HepG2 (cell line): ENCODE measurements around the gene SLC16A14. TPM values are rescaled to one million over a fixed set of nuclear protein-coding genes. Genes with fewer than 3 reads are reported as not detected.

Experiments
- ARID3A ChIP-seq: IDR thresholded peaks from 2 replicates; pipeline ENCODE4 v1.6.1; 2012; ENCODE audit warnings: low read depth, low read length, improper control_type of control experiment
- BCL6 ChIP-seq: IDR thresholded peaks from 2 replicates; pipeline ENCODE4 v1.6.1; 2016; ENCODE audit warnings: missing genetic modification reagents, missing compliant biosample characterization
- CBX2 ChIP-seq, 2 experiments: fragments of 200-600 bp in 1 of 2; sonication (generic); formaldehyde crosslinking in 1 of 2; IDR thresholded peaks; 2 replicates each; pipeline versions ENCODE4 v1.7.0 to v1.8.1; 2018 to 2022; ENCODE audit warnings: low read depth in 2 of 2, low read length in 1 of 2, mild to moderate bottlenecking in 1 of 2, missing genetic modification reagents in 1 of 2
- KIAA2018 ChIP-seq: sonication (generic); formaldehyde crosslinking; IDR thresholded peaks from 2 replicates; pipeline ENCODE4 v1.5.0; 2020; ENCODE audit warnings: mild to moderate bottlenecking, missing genetic modification reagents, borderline replicate concordance
- KLF16 ChIP-seq, 2 experiments: sonication (generic) in 1 of 2; formaldehyde crosslinking in 1 of 2; IDR thresholded peaks; 2 replicates each; pipeline versions ENCODE4 v1.6.1 to v1.8.0; 2016 to 2023; ENCODE audit warnings: missing genetic modification reagents in 2 of 2, missing compliant biosample characterization in 1 of 2
- NBN ChIP-seq: fragments of 450-650 bp; conservative IDR thresholded peaks from 2 replicates; pipeline ENCODE4 v1.6.1; 2017
- NFAT5 ChIP-seq: sonication (generic); formaldehyde crosslinking; IDR thresholded peaks from 2 replicates; pipeline ENCODE4 v1.4.0; 2020; ENCODE audit warnings: missing genetic modification reagents
- SIN3B ChIP-seq: fragments of 150-350 bp; IDR thresholded peaks from 2 replicates; pipeline ENCODE4 v1.6.1; 2014; ENCODE audit warnings: low read length
- SMAD3 ChIP-seq: sonication (generic); formaldehyde crosslinking; IDR thresholded peaks from 2 replicates; pipeline ENCODE4 v1.4.0; 2020; ENCODE audit warnings: missing genetic modification reagents
- U2AF2 ChIP-seq: fragments of 200-400 bp; formaldehyde crosslinking; IDR thresholded peaks from 2 replicates; pipeline ENCODE4 v1.6.1; 2017; ENCODE audit warnings: low read depth, mild to moderate bottlenecking, low read length
- ZBTB33 ChIP-seq: sonication (generic); formaldehyde crosslinking; IDR thresholded peaks from 2 replicates; pipeline ENCODE4 v1.4.0; 2020; ENCODE audit warnings: missing genetic modification reagents
- ZFP36L1 ChIP-seq: sonication (generic); formaldehyde crosslinking; IDR thresholded peaks from 2 replicates; pipeline ENCODE4 v1.8.0; 2022; ENCODE audit warnings: mild to moderate bottlenecking, missing genetic modification reagents, moderate library complexity
- ZSCAN30 ChIP-seq: sonication (generic); formaldehyde crosslinking; IDR thresholded peaks from 2 replicates; pipeline ENCODE4 v1.5.0; 2020; ENCODE audit warnings: mild to moderate bottlenecking, missing genetic modification reagents
- polyA plus RNA-seq, 8 experiments: library from polyadenylated mRNA; depleted of rRNA in 3 of 8; stranded (reverse) in 7 of 8; unstranded in 1 of 8; fragments of >200 nt; fragmentation: Illumina TruSeq in 4 of 8; extraction: Trizol in 4 of 8; gene quantifications; 2 replicates each; pipeline versions ENCODE4 v1.2.1 to v1.2.3, GENCODE V29; 2011 to 2016; ENCODE audit warnings: low read depth in 4 of 8, missing spikeins in 1 of 8, mixed read lengths in 1 of 8; ENCODE audit not compliant: insufficient read depth in 1 of 8
- total RNA-seq, 5 experiments: library from RNA; depleted of rRNA; stranded (reverse); fragments of >200 nt; fragmentation: Illumina TruSeq; extraction: Trizol; gene quantifications; 2 replicates each; pipeline ENCODE4 v1.2.3, GENCODE V29; 2016; ENCODE audit warnings: low read depth in 1 of 5

Gene SLC16A14
- total and polyA plus RNA-seq, 2 of the 13 experiments (the other 11 are each of a cell fraction or from before 2014, with no cell fraction given) = 0.05 TPM; not detected in 1

GRCh38 chr2:230071421-230071820, 2.7 kb upstream of the SLC16A14 start (continued):
- TF ChIP-seq KIAA2018 (CRISPR knock-in tag) (no peak), CBX2 (IDR thresholded peaks at IDR 0.05; ENCODE audit: low read depth, low read length) (no peak), CBX2 (CRISPR knock-in tag; IDR thresholded peaks at IDR 0.05; ENCODE audit: low read depth) (no peak), SIN3B (no peak), ZSCAN30 (CRISPR knock-in tag) (no peak), NFAT5 (CRISPR knock-in tag) (no peak), KLF16 (CRISPR knock-in tag; IDR thresholded peaks at IDR 0.05) (no peak), SMAD3 (CRISPR knock-in tag) (no peak), ZBTB33 (CRISPR knock-in tag) (no peak), U2AF2 (no peak), BCL6 (CRISPR knock-in tag) (no peak), NBN (no peak), ARID3A (no peak), ZFP36L1 (CRISPR knock-in tag) (no peak)
